GM23338 (cell line): ENCODE measurements around the gene KCTD1. TPM values are rescaled to one million over a fixed set of nuclear protein-coding genes. Genes with fewer than 3 reads are reported as not detected.

Experiments
- ATAC-seq: fragments of 200-7000 bp; cut with Tn5 transposase; 3 replicates; pipeline ENCODE4 v1.9.1; 2020
- DNase-seq: peaks from one replicate; pipeline ENCODE4 v3.0.0-alpha.2; 2015; ENCODE audit warnings: low spot score
- H2AFZ ChIP-seq: fragments of 200-600 bp; sonication (generic); 2 replicates; pipeline ENCODE4 v1.8.0; 2016; ENCODE audit warnings: antibody characterized with exemption, mild to moderate bottlenecking, moderate library complexity
- H3F3A ChIP-seq: fragments of 200-600 bp; sonication (generic); replicated peaks from 2 replicates; pipeline ENCODE4 v1.8.0; 2017; ENCODE audit warnings: antibody characterized with exemption, mixed run types, low read depth
- H3K27ac ChIP-seq: fragments of 200-600 bp; sonication (generic); 2 replicates; pipeline ENCODE4 v1.6.1; 2016; ENCODE audit warnings: low read depth
- H3K27me3 ChIP-seq: fragments of 200-600 bp; sonication (generic); 2 replicates; pipeline ENCODE4 v1.8.0; 2016; ENCODE audit warnings: mild to moderate bottlenecking, mixed run types, moderate library complexity; ENCODE audit not compliant: insufficient read depth
- H3K36me3 ChIP-seq: fragments of 200-600 bp; sonication (generic); 2 replicates; pipeline ENCODE4 v1.8.0; 2016; ENCODE audit warnings: mild to moderate bottlenecking; ENCODE audit not compliant: insufficient read depth
- H3K4me1 ChIP-seq: fragments of 200-600 bp; sonication (generic); 2 replicates; pipeline ENCODE4 v1.8.0; 2016; ENCODE audit warnings: mild to moderate bottlenecking, moderate library complexity; ENCODE audit not compliant: insufficient read depth
- H3K4me2 ChIP-seq: fragments of 200-600 bp; sonication (generic); 2 replicates; pipeline ENCODE4 v1.7.1; 2017; ENCODE audit warnings: mixed run types
- H3K4me3 ChIP-seq: fragments of 200-600 bp; sonication (generic); 2 replicates; pipeline ENCODE4 v1.6.1; 2016; ENCODE audit warnings: mixed run types
- H3K79me2 ChIP-seq: fragments of 200-600 bp; sonication (generic); replicated peaks from 2 replicates; pipeline ENCODE4 v1.8.0; 2017; ENCODE audit warnings: mild to moderate bottlenecking; ENCODE audit not compliant: insufficient read depth
- H3K9me2 ChIP-seq: fragments of 200-600 bp; sonication (generic); 2 replicates; pipeline ENCODE4 v1.8.0; 2017; ENCODE audit not compliant: insufficient read depth
- H4K20me1 ChIP-seq: fragments of 200-600 bp; sonication (generic); replicated peaks from 2 replicates; pipeline ENCODE4 v1.8.0; 2017; ENCODE audit warnings: mild to moderate bottlenecking; ENCODE audit not compliant: insufficient read depth
- H3K27ac Mint-ChIP-seq: 2 replicates; pipeline ENCODE4 v1.8.0; 2020; ENCODE audit warnings: inconsistent platforms, mild to moderate bottlenecking, moderate library complexity, mixed read lengths
- H3K27me3 Mint-ChIP-seq: 3 replicates; pipeline ENCODE4 v1.8.0; 2022; ENCODE audit warnings: low read depth, mild to moderate bottlenecking, moderate library complexity, mixed read lengths, inconsistent platforms; ENCODE audit not compliant: insufficient read depth, poor library complexity
- H3K36me3 Mint-ChIP-seq: 3 replicates; pipeline ENCODE4 v1.8.0; 2021; ENCODE audit warnings: low read depth, mild to moderate bottlenecking, inconsistent platforms, moderate library complexity, mixed read lengths
- H3K4me1 Mint-ChIP-seq: 3 replicates; pipeline ENCODE4 v1.8.0; 2020; ENCODE audit warnings: mild to moderate bottlenecking, inconsistent platforms, mixed read lengths
- H3K4me3 Mint-ChIP-seq: 3 replicates; pipeline ENCODE4 v1.8.0; 2021; ENCODE audit warnings: moderate library complexity, mild to moderate bottlenecking, inconsistent platforms, mixed read lengths
- H3K9me3 Mint-ChIP-seq: 3 replicates; pipeline ENCODE4 v1.8.0; 2020; ENCODE audit warnings: moderate library complexity, mild to moderate bottlenecking, inconsistent platforms, mixed read lengths
- CREB1 ChIP-seq: fragments of 250-450 bp; sonication (Bioruptor Pico); IDR thresholded peaks from 2 replicates; pipeline ENCODE4 v1.5.0; 2020; ENCODE audit warnings: low read depth, mild to moderate bottlenecking, moderate library complexity
- CTCF ChIP-seq, 2 experiments: fragments of 200-600 bp in 1 of 2; sonication (generic) in 1 of 2; conservative IDR thresholded peaks; 2 replicates each; pipeline versions ENCODE4 v1.5.1 to v1.6.1; 2016 to 2017; ENCODE audit warnings: antibody characterized with exemption in 2 of 2, low read depth in 2 of 2, mild to moderate bottlenecking in 2 of 2, moderate library complexity in 1 of 2
- ETS1 ChIP-seq: IDR thresholded peaks from 2 replicates; pipeline ENCODE4 v1.6.1; 2016; ENCODE audit warnings: antibody characterized with exemption
- EZH2 ChIP-seq: fragments of 200-600 bp; sonication (generic); IDR thresholded peaks from one replicate; pipeline ENCODE4 v1.8.0; 2017; ENCODE audit warnings: antibody characterized with exemption, mild to moderate bottlenecking, low read depth; ENCODE audit not compliant: unreplicated experiment
- EZH2phosphoT487 ChIP-seq: fragments of 200-600 bp; sonication (generic); IDR thresholded peaks from one replicate; pipeline ENCODE4 v1.8.1; 2018; ENCODE audit warnings: antibody characterized with exemption; ENCODE audit not compliant: unreplicated experiment
- JUNB ChIP-seq: IDR thresholded peaks from one replicate; pipeline ENCODE4 v1.6.1; 2016; ENCODE audit warnings: antibody characterized with exemption; ENCODE audit not compliant: unreplicated experiment
- NANOG ChIP-seq: IDR thresholded peaks from 2 replicates; pipeline ENCODE4 v1.6.1; 2016; ENCODE audit warnings: antibody characterized with exemption, borderline replicate concordance
- POLR2AphosphoS5 ChIP-seq: IDR thresholded peaks from 2 replicates; pipeline ENCODE4 v1.6.1; 2016; ENCODE audit warnings: antibody characterized with exemption, low read depth
- REST ChIP-seq: IDR thresholded peaks from one replicate; pipeline ENCODE4 v1.6.1; 2018; ENCODE audit warnings: antibody characterized with exemption; ENCODE audit not compliant: unreplicated experiment
- STAT1 ChIP-seq: IDR thresholded peaks from one replicate; pipeline ENCODE4 v1.6.1; 2016; ENCODE audit warnings: antibody characterized with exemption; ENCODE audit not compliant: unreplicated experiment
- ZNF114 ChIP-seq: fragments of 250-450 bp; sonication (Bioruptor Pico); IDR thresholded peaks from 2 replicates; pipeline ENCODE4 v1.5.0; 2020; ENCODE audit warnings: mild to moderate bottlenecking, moderate library complexity
- ZNF331 ChIP-seq: fragments of 250-450 bp; sonication (Bioruptor Pico); IDR thresholded peaks from 2 replicates; pipeline ENCODE4 v1.5.0; 2020; ENCODE audit warnings: low read depth, mild to moderate bottlenecking, moderate library complexity
- ZNF462 ChIP-seq: fragments of 250-450 bp; sonication (Bioruptor Pico); IDR thresholded peaks from 2 replicates; pipeline ENCODE4 v1.5.0; 2020; ENCODE audit warnings: mild to moderate bottlenecking, moderate library complexity
- polyA plus RNA-seq: library from polyadenylated mRNA; unstranded; fragments of >200 nt; fragmentation: Nextera tagmentation; extraction: Ambion mirVana; gene quantifications from 2 replicates; pipeline ENCODE4 v1.2.1, GENCODE V29; 2016
- total RNA-seq: library from RNA; depleted of rRNA; stranded (reverse); fragments of >200 nt; shearing (Covaris generic); gene quantifications from 2 replicates; pipeline ENCODE4 v1.2.3, GENCODE V29; 2014

Gene KCTD1
- total and polyA plus RNA-seq, 2 experiments from 2014 or later = 7.1 to 20.5 TPM

GRCh38 chr18:26436176-26437051 is 111.9 kb downstream of the KCTD1 start:
- Histone ChIP-seq H3K79me2 (no peaks in the 10 kb centered on the region), H3K4me1 (no peaks in the 10 kb centered on the region; the same call in 1 of the 2 replicates), H3K36me3 (no peaks in the 10 kb centered on the region), H3K27ac (no peak overlapping the region), H3K4me3 (no peak overlapping the region), H3K9me2 (no peaks in the 10 kb centered on the region), H2AFZ (peak overlapping the region; percentile 88), H3F3A (no peaks in the 10 kb centered on the region), H3K27me3 (no peaks in the 10 kb centered on the region), H3K4me2 (no peak overlapping the region), H4K20me1 (no peaks in the 10 kb centered on the region)
- ATAC-seq (peak; percentile 57), DNase-seq (no peak)
- H3K9me3 Mint-ChIP-seq = no peaks in the 10 kb centered on the region; the same call in 2 of the 3 replicates
- no peak overlapping the region; the same call in 1 of the 2 replicates for H3K27ac Mint-ChIP-seq
- H3K27me3 Mint-ChIP-seq = no peaks in the 10 kb centered on the region
- H3K36me3 Mint-ChIP-seq = no peaks in the 10 kb centered on the region
- H3K4me3 Mint-ChIP-seq = no peak overlapping the region
- peaks cover 13% of the 10 kb centered on the region; the same call in 2 of the 3 replicates for H3K4me1 Mint-ChIP-seq
- TF ChIP-seq EZH2 (no peak), STAT1 (no peak), NANOG (no peak), POLR2AphosphoS5 (no peak), ETS1 (no peak), ZNF114 (CRISPR knock-in tag) (no peak), CTCF (conservative IDR thresholded peaks at IDR 0.05; ENCODE audit: low read depth in 2 of 2) (no peak), ZNF331 (CRISPR knock-in tag) (no peak), ZNF462 (CRISPR knock-in tag) (no peak), CREB1 (CRISPR knock-in tag) (no peak), JUNB (no peak), REST (no peak), EZH2phosphoT487 (no peak)
